T-helper 2 cell treated with Interferon-gamma antibody and Interleukin-4, amounts not matched to agents 5 μg/mL and 100 μg/mL, for 36 hours (primary cell): ENCODE measurements around the gene UMODL1.

Source experiments
- DNase-seq: peaks from one replicate; pipeline ENCODE4 v3.0.0; 2021; ENCODE audit warnings: low spot score
- H3K27ac Mint-ChIP-seq: one replicate; pipeline ENCODE4 v1.8.0; 2021; ENCODE audit warnings: mild to moderate bottlenecking, mixed read lengths
- H3K27me3 Mint-ChIP-seq: one replicate; pipeline ENCODE4 v1.8.0; 2021; ENCODE audit warnings: low read depth, mixed read lengths
- H3K36me3 Mint-ChIP-seq: one replicate; pipeline ENCODE4 v1.8.0; 2021; ENCODE audit warnings: low read depth, mixed read lengths
- H3K4me1 Mint-ChIP-seq: one replicate; pipeline ENCODE4 v1.8.0; 2021; ENCODE audit warnings: low read depth, mixed read lengths
- H3K4me3 Mint-ChIP-seq: one replicate; pipeline ENCODE4 v1.8.0; 2022; ENCODE audit warnings: mild to moderate bottlenecking, moderate library complexity, mixed read lengths
- H3K9me3 Mint-ChIP-seq: one replicate; pipeline ENCODE4 v1.8.0; 2021; ENCODE audit warnings: mixed read lengths

The UMODL1 gene

DNA sequence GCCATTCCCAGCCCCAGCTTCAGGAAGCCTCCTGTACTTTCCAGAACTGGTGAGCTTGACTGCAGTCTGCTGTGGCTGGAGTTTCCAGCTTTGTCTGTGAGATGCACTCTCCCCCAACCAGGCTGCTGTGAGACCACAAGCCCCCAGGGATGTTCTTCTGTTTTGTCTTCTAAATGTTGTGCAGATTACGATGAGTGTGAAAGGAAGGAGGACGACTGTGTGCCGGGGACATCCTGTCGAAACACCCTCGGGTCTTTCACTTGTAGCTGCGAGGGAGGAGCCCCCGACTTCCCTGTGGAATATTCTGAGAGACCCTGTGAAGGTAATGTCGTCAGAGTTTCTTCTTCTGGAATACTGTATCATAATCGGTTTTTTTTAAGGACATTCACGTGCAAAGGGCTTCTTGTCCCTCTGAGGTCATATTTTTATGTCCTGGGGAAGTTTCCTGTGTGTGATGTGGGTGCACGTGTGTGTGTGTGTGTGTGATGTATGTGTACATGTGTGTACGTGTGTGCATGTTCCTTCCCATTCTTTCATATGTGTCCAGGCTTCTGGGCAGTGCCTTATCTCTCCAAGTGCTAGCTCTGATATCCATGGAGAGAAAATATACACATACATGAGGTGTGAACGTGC lies 49.9 kb downstream of the UMODL1 start:
- peaks cover 47% of the 10 kb centered on the region for H3K27me3 Mint-ChIP-seq
- peaks cover 23% of the 10 kb centered on the region for H3K4me1 Mint-ChIP-seq
- no peaks in the 10 kb centered on the region for H3K36me3 Mint-ChIP-seq
- H3K4me3 Mint-ChIP-seq, result no peak overlapping the region
- DNase-seq, result no peak
- H3K9me3 Mint-ChIP-seq, result no peaks in the 10 kb centered on the region
- no peak overlapping the region for H3K27ac Mint-ChIP-seq

DNA sequence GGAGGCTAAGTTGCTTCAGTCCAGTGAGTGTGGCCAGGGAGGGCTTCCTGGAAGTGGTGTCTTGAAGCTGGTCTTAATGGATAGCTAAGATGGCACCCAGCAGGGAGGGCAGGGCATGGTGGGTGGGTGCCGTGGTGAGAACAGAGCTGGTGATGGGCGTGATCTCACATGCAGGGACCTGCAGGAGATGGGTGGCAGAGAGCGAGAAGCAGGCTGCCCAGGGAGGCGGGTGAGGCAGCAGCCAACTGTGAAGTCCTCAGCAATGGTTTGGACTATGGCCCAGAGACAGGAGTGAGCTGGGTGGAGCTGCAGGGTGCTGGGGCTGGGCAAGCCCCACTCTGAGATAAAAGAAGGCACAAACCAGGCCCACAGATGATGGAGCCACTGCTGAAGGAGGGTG lies 50.7 kb downstream of the UMODL1 start:
- DNase-seq, result no peak
- Mint-ChIP-seq H3K4me3 (no peak overlapping the region), H3K27ac (no peak overlapping the region)

DNA sequence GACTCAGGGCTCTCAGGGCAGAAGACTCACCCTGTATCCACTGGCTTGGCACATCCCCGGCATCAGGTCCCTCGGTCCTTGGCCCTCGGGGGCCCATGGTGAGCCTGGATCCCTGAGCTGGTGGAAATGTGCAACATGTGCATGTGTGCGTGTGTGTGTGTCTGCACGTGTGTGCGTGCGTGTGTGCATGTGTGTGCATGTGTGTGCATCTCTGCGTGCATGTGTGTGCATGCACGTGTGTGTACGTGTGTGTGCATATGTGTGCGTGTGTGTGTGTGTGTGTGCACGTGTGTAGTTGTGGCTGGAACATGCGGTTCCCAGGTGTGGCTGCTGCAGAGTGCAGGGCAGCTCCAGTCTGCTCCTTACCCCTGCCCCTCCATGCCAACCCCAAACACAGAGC lies 51.3 kb downstream of the UMODL1 start:
- DNase-seq, result no peak
- Mint-ChIP-seq H3K27ac (no peak overlapping the region), H3K36me3 (no peaks in the 10 kb centered on the region), H3K9me3 (no peaks in the 10 kb centered on the region), H3K4me3 (no peak overlapping the region), H3K4me1 (peaks cover 17% of the 10 kb centered on the region), H3K27me3 (peaks cover 42% of the 10 kb centered on the region)

More for the DNA sequence above, 50.7 kb downstream of the UMODL1 start:
- Mint-ChIP-seq H3K4me1 (peaks cover 23% of the 10 kb centered on the region), H3K27me3 (peaks cover 43% of the 10 kb centered on the region), H3K9me3 (no peaks in the 10 kb centered on the region), H3K36me3 (no peaks in the 10 kb centered on the region)

DNA sequence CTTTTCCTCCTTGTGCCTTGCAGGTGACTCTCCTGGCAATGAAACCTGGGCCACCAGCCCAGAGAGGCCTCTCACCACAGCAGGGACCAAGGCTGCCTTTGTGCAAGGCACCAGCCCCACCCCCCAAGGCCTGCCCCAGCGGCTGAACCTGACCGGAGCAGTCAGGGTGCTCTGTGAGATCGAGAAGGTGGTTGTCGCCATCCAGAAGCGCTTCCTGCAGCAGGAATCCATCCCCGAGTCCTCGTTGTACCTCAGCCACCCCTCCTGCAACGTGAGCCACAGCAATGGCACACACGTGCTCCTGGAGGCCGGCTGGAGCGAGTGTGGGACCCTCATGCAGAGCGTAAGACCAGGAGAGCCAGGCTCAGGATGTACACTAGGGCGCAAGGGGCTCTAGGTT lies 51.7 kb downstream of the UMODL1 start:
- no peak overlapping the region for H3K4me3 Mint-ChIP-seq
- peaks cover 38% of the 10 kb centered on the region for H3K27me3 Mint-ChIP-seq
- no peaks in the 10 kb centered on the region for H3K36me3 Mint-ChIP-seq
- H3K4me1 Mint-ChIP-seq, result peaks cover 16% of the 10 kb centered on the region
- H3K27ac Mint-ChIP-seq, result no peak overlapping the region
- DNase-seq, result no peak
- H3K9me3 Mint-ChIP-seq, result no peaks in the 10 kb centered on the region

DNA sequence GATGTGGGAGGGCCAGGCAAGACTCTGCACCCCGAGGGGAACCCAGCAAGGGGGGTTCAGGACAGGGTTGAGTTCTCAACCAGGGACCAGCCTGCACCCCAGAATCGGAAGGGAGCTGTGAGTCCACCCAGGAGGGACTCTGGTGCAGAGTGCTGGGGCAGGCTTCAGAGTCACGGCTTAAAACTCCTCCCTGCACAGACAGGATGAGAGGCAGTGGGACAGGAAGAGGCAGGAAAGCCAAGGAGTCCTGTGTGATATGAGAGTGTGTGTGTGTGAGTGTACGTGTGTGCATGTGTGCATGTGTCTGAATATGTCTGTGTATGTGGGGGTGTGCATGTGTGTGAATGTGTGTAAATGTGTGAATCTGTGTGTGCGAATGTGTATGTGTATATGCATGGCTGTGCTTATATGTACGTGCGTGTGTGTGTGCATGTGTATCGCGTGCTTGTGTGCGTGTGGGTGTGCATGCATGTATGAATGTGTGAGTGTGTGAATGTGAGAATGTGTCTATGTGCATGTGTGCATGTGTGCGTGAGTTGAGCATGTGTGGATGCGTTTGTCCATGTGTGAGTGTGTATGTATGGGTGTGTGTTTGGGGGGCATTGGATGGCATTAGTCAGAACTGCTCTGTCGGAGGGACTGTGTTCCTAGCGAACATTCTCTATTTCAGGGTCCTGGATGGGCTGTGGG lies 52.2 kb downstream of the UMODL1 start:
- peaks cover 11% of the 10 kb centered on the region for H3K4me1 Mint-ChIP-seq

DNA sequence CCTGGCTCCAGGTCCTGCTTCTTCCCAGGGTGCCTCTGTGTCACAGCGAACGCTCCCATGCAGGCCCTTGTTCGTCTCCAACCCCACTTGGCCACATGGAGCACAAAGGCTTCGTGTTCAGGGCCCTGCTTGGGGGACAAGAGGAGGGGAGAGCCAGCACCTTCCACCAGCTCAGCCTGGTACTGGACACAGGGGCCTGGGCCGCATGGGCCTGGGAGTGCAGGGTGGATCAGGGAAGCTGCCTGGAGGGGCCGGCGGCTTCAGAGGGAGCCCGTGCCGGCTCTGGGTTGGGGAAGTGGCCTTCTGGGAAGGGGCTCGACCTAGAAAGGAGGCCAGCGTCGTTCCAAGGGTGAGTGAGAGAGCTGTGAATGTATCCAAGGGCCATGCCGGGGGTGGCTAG lies 53.0 kb downstream of the UMODL1 start:
- Mint-ChIP-seq H3K27me3 (peaks cover 26% of the 10 kb centered on the region), H3K4me1 (peaks cover 9% of the 10 kb centered on the region), H3K9me3 (no peaks in the 10 kb centered on the region)

More for the DNA sequence above, 52.2 kb downstream of the UMODL1 start:
- H3K27ac Mint-ChIP-seq, result no peak overlapping the region
- H3K9me3 Mint-ChIP-seq, result no peaks in the 10 kb centered on the region
- no peak for DNase-seq
- H3K4me3 Mint-ChIP-seq, result no peak overlapping the region
- H3K36me3 Mint-ChIP-seq, result no peaks in the 10 kb centered on the region
- H3K27me3 Mint-ChIP-seq, result peaks cover 32% of the 10 kb centered on the region

DNA sequence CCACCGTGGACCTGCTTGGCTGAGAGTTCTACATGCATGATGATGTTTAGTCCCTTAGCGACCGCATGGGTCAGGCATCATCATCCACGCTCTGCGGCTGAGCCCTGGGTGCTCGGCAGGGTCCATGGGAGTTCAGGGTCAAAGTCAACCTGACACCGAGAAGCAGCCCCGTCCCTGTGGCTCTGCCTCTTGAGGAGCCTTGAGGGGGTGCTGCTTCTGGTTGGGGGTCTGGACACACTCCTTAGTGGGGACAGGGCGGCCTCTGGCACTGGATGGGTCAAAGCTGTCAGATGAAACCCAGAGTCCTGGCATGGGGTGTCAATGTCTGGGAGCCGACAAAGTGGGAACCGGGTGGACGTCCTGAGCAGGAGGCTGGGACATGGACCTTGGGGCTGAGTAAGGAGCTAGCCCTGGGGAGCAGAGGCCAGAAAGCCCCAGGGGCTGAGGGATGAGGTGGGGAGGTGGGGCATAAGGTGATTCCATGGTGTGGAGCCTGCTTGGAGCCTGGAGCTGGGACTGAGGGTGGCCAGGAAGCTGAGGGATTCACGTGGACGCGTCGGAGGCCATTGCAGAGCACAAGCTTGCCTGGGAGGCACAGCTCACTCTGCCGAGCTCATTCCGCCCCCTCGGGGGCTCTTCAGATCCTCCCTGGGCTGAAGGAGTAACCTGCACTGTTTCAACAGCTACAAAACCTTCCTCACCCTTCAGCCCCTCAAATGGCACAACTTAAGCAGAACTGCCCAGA lies 53.9 kb downstream of the UMODL1 start:
- Mint-ChIP-seq H3K9me3 (no peaks in the 10 kb centered on the region), H3K4me1 (peaks cover 4% of the 10 kb centered on the region), H3K36me3 (no peaks in the 10 kb centered on the region), H3K27ac (no peak overlapping the region), H3K27me3 (peaks cover 18% of the 10 kb centered on the region), H3K4me3 (no peak overlapping the region)
- no peak for DNase-seq

More for the DNA sequence above, 53.0 kb downstream of the UMODL1 start:
- no peaks in the 10 kb centered on the region for H3K36me3 Mint-ChIP-seq
- no peak overlapping the region for H3K4me3 Mint-ChIP-seq
- no peak overlapping the region for H3K27ac Mint-ChIP-seq
- DNase-seq, result no peak

DNA sequence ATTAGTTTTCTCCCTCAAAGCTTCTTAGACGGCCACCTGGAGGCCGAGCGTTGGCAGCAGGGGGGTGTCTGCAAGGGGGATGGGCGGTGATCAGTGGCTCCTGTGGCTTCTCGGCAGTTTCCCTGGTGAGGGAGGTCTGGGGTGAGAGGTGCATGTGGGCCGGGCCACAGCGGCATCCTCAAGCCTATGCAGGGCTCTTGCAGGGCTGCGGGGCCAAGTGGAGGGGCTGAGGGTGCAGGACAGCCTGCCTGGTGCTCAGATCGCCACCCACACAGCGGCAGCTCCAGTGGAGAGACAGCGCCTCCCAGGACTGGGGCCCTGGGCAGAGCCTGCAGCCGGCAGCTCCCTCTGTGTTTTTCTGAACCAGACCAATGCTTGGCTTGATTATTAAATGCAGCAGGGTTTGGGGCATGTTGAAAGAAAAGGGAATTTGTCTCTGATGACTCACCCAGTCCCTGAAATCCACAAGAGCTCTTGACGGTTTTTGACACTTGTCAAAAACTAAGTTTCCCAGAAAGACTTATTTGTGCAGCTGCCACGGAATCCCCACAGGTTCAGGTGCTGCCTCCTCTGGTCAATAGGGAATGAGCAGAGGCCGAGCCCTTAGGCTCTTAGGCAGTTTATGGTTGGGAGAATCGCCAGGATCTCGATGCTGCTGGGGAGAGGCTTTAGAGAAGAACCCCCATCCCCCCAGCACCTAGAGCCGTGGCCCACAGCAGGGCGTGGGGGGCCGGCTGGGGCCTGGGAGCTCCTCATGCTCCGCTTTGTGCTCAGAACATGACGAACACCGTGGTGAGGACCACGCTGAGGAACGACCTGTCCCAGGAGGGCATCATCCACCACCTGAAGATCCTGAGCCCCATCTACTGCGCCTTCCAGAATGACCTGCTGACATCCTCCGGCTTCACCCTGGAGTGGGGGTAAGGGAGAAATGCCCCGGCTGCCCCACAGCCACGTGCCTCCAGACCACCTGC lies 54.7 kb downstream of the UMODL1 start:
- H3K9me3 Mint-ChIP-seq, result no peaks in the 10 kb centered on the region
- DNase-seq, result no peak
- H3K36me3 Mint-ChIP-seq, result no peaks in the 10 kb centered on the region
- H3K27ac Mint-ChIP-seq, result no peak overlapping the region
- peaks cover 11% of the 10 kb centered on the region for H3K27me3 Mint-ChIP-seq
- H3K4me3 Mint-ChIP-seq, result no peak overlapping the region
- peaks cover 4% of the 10 kb centered on the region for H3K4me1 Mint-ChIP-seq

DNA sequence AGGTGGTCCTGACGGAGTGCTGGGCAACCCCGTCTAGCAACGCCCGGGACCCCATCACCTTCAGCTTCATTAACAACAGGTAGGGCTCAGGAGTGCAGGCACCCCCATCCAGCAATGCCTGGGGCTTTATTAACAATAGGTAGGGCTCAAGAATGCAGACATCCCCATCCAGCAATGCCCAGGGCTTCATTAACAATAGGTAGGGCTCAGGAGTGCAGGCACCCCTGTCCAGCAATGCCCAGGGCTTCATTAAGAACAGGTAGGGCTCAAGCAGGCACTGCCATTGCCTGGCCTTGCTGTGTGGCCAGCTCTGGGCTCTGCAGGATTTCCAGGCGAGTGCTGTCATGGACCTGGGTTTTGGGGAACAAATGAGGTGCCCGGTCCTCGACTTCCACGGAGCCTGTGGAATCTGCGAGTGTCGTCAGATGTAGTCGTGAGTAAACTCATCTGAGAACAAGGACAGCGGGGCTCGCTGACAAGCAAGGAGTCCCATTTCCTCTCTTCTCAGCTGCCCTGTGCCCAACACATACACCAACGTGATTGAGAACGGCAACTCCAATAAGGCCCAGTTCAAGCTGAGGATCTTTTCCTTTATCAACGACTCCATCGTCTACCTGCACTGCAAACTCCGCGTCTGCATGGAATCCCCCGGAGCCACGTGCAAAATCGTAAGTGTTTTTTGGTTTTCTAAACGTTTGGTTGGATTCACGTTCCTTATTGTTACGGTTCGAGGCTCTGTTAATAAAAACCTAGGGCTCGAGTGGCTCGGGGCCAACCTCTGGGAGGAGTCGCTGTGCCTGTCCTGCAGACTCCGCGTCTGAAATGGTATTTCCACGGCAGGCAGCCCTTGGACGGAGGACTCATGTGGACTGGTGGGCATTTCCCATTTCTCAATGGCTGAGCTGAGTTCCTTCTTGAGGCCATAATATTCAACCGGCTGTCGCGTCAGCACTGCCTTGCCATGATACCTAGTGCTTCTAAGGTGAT lies 56.3 kb downstream of the UMODL1 start:
- no peaks in the 10 kb centered on the region for H3K9me3 Mint-ChIP-seq
- H3K27ac Mint-ChIP-seq, result no peak overlapping the region
- no peak overlapping the region for H3K4me3 Mint-ChIP-seq
- H3K27me3 Mint-ChIP-seq, result no peaks in the 10 kb centered on the region
- H3K4me1 Mint-ChIP-seq, result peaks cover 4% of the 10 kb centered on the region
- no peaks in the 10 kb centered on the region for H3K36me3 Mint-ChIP-seq
- DNase-seq, result no peak

DNA sequence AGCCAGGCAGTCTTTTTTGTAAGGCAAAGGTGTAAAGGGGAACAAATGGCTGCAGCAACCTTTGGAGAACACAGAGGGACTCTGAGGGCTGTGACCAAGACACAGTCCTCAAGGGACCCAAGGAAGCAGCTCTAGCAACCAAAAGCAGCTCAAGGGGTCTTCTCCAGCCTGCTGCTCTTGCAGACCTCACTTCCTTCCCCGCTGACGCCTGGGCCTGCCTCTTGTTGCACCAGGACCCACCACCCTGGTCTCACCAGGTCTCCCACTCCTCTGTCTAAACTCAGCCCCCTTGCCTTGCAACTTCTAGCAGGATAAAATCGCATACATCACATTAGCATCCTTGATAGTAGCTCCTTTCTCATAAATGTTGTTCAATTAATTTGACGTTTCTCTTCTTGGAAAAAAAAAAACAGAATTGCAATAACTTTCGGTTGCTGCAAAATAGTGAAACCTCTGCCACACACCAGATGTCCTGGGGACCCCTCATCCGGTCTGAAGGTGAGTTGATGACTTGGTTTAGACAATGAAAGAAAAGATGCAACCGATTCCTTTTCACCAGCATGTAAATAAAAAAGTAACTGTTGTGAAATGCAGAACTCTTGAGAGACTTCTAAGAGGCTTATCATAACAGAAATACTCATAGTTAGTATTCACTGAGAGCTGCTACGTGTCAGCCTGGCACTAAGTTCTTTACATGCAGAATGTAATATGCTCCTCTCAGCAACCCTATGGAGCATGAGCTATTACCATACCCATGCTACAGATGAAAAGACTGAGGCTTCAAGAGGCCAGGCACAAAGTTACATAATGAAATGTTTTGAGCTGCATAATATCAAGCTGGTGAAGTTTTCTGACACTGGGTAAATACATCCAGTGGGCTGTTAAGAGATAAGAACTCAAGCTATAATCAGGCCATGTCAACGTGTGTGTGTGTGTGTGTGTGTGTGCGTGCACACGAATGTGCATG lies 58.5 kb downstream of the UMODL1 start:
- Mint-ChIP-seq H3K27me3 (no peaks in the 10 kb centered on the region), H3K27ac (no peak overlapping the region), H3K4me1 (no peaks in the 10 kb centered on the region), H3K36me3 (no peaks in the 10 kb centered on the region), H3K9me3 (no peaks in the 10 kb centered on the region), H3K4me3 (no peak overlapping the region)
- DNase-seq, result no peak

DNA sequence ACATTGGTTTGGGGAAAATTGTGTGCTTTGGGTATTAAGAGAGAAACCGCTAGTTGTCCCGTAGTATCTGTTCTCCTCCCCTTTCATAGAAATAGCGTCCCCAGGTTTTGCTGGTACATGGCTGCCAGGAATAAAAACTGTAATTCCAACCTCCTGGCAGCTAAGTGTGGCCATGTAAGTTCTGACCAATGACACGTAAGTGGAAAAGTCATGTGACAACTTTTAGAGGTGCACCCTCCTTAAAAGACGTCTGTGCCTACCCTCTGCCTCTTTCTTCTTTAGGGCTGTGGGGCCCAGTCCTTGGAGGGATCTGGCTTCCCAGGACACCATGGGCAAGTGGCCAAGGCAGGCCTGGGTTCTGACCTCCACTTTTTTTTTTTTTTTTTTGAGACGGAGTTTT lies 59.3 kb downstream of the UMODL1 start:
- H3K27ac Mint-ChIP-seq, result no peak overlapping the region
- no peaks in the 10 kb centered on the region for H3K4me1 Mint-ChIP-seq
- DNase-seq, result no peak
- H3K27me3 Mint-ChIP-seq, result no peaks in the 10 kb centered on the region
- H3K4me3 Mint-ChIP-seq, result no peak overlapping the region
- H3K9me3 Mint-ChIP-seq, result no peaks in the 10 kb centered on the region
- H3K36me3 Mint-ChIP-seq, result no peaks in the 10 kb centered on the region

DNA sequence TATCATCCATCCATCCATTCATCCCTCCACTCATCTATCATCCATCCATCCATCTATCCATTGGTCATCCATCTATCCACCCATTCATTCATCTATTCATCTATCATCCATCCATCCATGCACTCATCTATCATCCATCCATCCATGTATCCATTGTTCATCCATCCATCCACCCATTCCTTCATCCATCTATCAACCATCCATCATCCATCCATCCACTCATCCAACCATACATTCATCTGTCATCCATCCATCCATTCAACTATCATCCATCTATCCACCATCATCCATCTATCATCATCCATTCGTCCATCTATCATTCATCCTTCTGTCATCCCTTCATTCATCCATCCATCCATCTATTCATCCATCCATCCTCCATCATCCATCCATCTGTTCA lies 61.1 kb downstream of the UMODL1 start:
- Mint-ChIP-seq H3K9me3 (no peaks in the 10 kb centered on the region), H3K27me3 (no peaks in the 10 kb centered on the region), H3K27ac (no peak overlapping the region), H3K4me1 (no peaks in the 10 kb centered on the region), H3K4me3 (no peak overlapping the region), H3K36me3 (no peaks in the 10 kb centered on the region)
- DNase-seq, result no peak
